ENCODE data around the gene TCHP.
"Not testable (repeated sequence)": the region's sequence is repeated elsewhere in the genome, so short reads cannot be mapped to it uniquely, and the experiment has no call there.

TCHP gene

GRCh38 chr12:109899783-109900751 lies at the start of gene TCHP:
TSS of gene TCHP (plus strand) at chr12:109900274. CDS start at chr12:109903027, 2,753 bp downstream.
- peak; percentile 82 for DNase-seq (ENCODE audit: low spot score)

- DNase-seq (ENCODE audit: low spot score): not testable (repeated sequence)
Observed at GRCh38 chr12:109850518-109850917, 49.6 kb upstream of the TCHP start.

GRCh38 chr12:109855377-109855776 lies 44.7 kb upstream of the TCHP start:
- no peak for DNase-seq (ENCODE audit: low spot score)

GRCh38 chr12:109857715-109858114 lies 42.4 kb upstream of the TCHP start:
- no peak for DNase-seq (ENCODE audit: low spot score)

- no peak for DNase-seq (ENCODE audit: low spot score)
Observed at GRCh38 chr12:109858764-109859163, 41.3 kb upstream of the TCHP start.

- no peak for DNase-seq (ENCODE audit: low spot score)
Observed at GRCh38 chr12:109860977-109861376, 39.1 kb upstream of the TCHP start.

GRCh38 chr12:109861689-109862314 lies 38.3 kb upstream of the TCHP start:
- DNase-seq (ENCODE audit: low spot score): no peak

- not testable (repeated sequence) for DNase-seq (ENCODE audit: low spot score)
Observed at GRCh38 chr12:109862491-109862890, 37.6 kb upstream of the TCHP start.

- DNase-seq (ENCODE audit: low spot score): peak; percentile 68
Observed at GRCh38 chr12:109863847-109864712, 36.0 kb upstream of the TCHP start.

- DNase-seq (ENCODE audit: low spot score): no peak
Observed at GRCh38 chr12:109864916-109865315, 35.2 kb upstream of the TCHP start.

- DNase-seq (ENCODE audit: low spot score): no peak
Observed at GRCh38 chr12:109868182-109869051, 31.7 kb upstream of the TCHP start.

GRCh38 chr12:109870648-109871047 lies 29.4 kb upstream of the TCHP start:
- no peak for DNase-seq (ENCODE audit: low spot score)

GRCh38 chr12:109871668-109872314 lies 28.3 kb upstream of the TCHP start:
- no peak for DNase-seq (ENCODE audit: low spot score)

- DNase-seq (ENCODE audit: low spot score): no peak
Observed at GRCh38 chr12:109873653-109874052, 26.4 kb upstream of the TCHP start.

GRCh38 chr12:109875572-109876131 lies 24.4 kb upstream of the TCHP start:
- DNase-seq (ENCODE audit: low spot score): no peak

GRCh38 chr12:109876406-109876805 lies 23.7 kb upstream of the TCHP start:
- no peak for DNase-seq (ENCODE audit: low spot score)

- no peak for DNase-seq (ENCODE audit: low spot score)
Observed at GRCh38 chr12:109877504-109878246, 22.4 kb upstream of the TCHP start.

GRCh38 chr12:109878247-109878625 lies 21.8 kb upstream of the TCHP start:
- DNase-seq (ENCODE audit: low spot score): no peak

GRCh38 chr12:109878749-109879148 lies 21.3 kb upstream of the TCHP start:
- no peak for DNase-seq (ENCODE audit: low spot score)
